ENCODE measurements around the gene UVRAG. TPM values are rescaled to one million over a fixed set of nuclear protein-coding genes. Genes with fewer than 3 reads are reported as not detected.

Gene UVRAG
- total RNA-seq, 1 donor from 2014 or later: 17.8 TPM

DNA sequence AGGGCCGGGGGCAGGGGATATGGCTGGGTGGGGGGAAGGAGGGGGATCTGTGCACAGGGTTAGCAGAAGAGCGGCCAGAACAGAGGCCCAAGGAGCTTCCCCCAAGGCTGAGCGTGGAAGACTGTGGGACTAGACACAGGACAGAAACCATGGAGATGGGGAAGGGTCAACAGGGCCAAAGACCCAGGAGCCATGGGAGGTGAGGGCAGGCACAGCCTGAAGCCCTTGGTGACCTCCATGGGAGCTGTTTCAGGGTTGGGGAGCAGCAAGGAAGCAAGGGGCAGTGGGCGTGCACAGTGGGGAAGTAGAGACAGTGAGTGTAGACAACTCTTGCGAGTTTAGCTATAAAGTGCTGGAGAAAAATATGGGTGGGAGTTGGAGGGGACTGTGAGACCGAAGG is 334.7 kb downstream of the UVRAG start:
- Mint-ChIP-seq H3K27ac (ENCODE audit: unreplicated experiment) (no peak overlapping the region), H3K4me3 (ENCODE audit: unreplicated experiment) (no peak overlapping the region), H3K9me3 (ENCODE audit: unreplicated experiment) (no peaks in the 10 kb centered on the region), H3K36me3 (ENCODE audit: unreplicated experiment) (no peaks in the 10 kb centered on the region), H3K27me3 (ENCODE audit: unreplicated experiment) (peaks cover 10% of the 10 kb centered on the region), H3K4me1 (ENCODE audit: low read depth, unreplicated experiment) (peaks cover 3% of the 10 kb centered on the region)
- DNase-seq: no peak
- TF ChIP-seq, protein P1, sequence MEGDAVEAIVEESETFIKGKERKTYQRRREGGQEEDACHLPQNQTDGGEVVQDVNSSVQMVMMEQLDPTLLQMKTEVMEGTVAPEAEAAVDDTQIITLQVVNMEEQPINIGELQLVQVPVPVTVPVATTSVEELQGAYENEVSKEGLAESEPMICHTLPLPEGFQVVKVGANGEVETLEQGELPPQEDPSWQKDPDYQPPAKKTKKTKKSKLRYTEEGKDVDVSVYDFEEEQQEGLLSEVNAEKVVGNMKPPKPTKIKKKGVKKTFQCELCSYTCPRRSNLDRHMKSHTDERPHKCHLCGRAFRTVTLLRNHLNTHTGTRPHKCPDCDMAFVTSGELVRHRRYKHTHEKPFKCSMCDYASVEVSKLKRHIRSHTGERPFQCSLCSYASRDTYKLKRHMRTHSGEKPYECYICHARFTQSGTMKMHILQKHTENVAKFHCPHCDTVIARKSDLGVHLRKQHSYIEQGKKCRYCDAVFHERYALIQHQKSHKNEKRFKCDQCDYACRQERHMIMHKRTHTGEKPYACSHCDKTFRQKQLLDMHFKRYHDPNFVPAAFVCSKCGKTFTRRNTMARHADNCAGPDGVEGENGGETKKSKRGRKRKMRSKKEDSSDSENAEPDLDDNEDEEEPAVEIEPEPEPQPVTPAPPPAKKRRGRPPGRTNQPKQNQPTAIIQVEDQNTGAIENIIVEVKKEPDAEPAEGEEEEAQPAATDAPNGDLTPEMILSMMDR (IDR thresholded peaks at IDR 0.05; ENCODE audit: partially characterized antibody, unreplicated experiment): no peak

DNA sequence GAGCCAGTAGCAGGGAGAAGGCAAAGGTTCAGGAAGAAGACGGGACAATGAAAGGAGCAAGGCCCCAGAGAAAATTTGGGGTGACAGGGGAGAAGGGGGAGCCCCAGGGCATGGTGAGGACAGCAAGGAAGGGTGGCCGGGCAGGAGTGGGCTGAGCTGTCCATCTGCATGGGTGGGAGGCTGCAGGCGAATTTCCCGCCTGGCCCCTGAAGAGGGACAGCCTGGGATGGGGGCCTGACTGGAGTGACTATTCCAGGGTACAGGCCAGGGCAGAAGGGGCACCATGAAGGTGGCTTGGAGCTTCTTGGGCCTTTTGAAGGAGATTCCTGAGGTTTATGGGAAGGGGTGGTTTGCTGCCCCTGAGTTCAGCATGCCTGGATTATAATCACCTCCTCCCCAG is 335.1 kb downstream of the UVRAG start:
- H3K4me3 Mint-ChIP-seq (ENCODE audit: unreplicated experiment): no peak overlapping the region
- peaks cover 10% of the 10 kb centered on the region for H3K27me3 Mint-ChIP-seq (ENCODE audit: unreplicated experiment)
- no peaks in the 10 kb centered on the region for H3K9me3 Mint-ChIP-seq (ENCODE audit: unreplicated experiment)
- TF ChIP-seq, protein P1 (IDR thresholded peaks at IDR 0.05; ENCODE audit: partially characterized antibody, unreplicated experiment): no peak
- H3K4me1 Mint-ChIP-seq (ENCODE audit: low read depth, unreplicated experiment): peaks cover 3% of the 10 kb centered on the region
- H3K27ac Mint-ChIP-seq (ENCODE audit: unreplicated experiment): no peak overlapping the region
- no peaks in the 10 kb centered on the region for H3K36me3 Mint-ChIP-seq (ENCODE audit: unreplicated experiment)
- no peak for DNase-seq

DNA sequence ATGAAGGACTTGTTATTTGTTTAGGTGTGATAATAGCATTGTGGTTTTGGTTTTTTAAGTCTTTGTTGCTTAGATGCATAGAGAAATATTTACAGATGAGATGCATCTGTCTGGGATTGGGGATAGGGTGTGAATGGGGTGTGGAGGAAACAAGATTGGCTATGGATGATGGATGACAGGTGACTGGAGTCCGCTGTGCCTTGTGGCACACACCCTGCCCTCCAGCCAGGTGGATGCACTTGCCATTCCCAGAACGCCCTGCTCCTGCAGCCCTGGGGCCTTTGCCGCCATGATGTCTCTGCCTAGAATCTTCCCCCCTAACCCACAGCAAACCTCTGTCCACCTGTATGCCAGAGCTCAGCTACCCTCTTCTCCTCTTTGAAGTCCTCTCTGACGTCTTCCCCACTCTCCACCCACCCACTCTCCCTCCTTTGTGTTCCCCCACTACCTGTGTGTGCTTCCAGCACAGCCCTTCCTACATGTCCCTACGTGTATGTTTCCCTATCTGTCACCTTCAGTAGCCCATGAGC is 336.6 kb downstream of the UVRAG start:
- Mint-ChIP-seq H3K4me1 (ENCODE audit: low read depth, unreplicated experiment) (peaks cover 10% of the 10 kb centered on the region), H3K27me3 (ENCODE audit: unreplicated experiment) (peaks cover 10% of the 10 kb centered on the region), H3K36me3 (ENCODE audit: unreplicated experiment) (no peaks in the 10 kb centered on the region), H3K27ac (ENCODE audit: unreplicated experiment) (no peak overlapping the region), H3K4me3 (ENCODE audit: unreplicated experiment) (peak overlapping the region; percentile 62), H3K9me3 (ENCODE audit: unreplicated experiment) (peaks cover 3% of the 10 kb centered on the region)
- DNase-seq: no peak
- TF ChIP-seq, protein P1 (IDR thresholded peaks at IDR 0.05; ENCODE audit: partially characterized antibody, unreplicated experiment): no peak

DNA sequence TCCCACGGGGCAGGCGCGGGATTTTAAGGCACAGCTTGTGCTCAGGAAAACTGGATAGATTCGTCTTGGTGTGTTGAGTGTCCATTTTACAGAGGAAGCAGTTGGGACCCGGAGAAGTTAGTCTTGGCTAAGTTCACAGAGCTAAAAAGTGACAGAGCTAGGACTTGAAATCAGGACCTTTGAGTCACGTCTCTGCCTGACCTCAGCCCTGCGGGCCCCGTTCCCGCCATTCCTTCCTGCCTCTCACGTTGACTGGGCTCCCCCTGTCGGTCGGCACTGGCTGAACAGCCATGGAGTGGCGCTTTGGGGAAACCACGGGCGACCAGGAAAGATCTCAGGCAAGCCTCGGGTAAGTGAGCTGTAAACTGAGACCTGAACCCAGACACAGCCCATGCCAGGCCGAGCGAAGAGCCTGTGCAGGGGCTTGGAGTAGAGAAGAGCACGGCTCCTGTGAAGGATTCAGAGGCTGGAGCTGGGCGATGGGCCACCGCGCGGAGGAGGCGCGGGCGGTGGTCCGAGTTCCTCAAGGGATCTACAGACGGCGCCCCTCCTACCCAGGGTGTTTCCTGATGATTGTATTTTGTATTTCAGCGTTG is 337.2 kb downstream of the UVRAG start:
- peaks cover 3% of the 10 kb centered on the region for H3K9me3 Mint-ChIP-seq (ENCODE audit: unreplicated experiment)
- no peak overlapping the region for H3K27ac Mint-ChIP-seq (ENCODE audit: unreplicated experiment)
- peaks cover 14% of the 10 kb centered on the region for H3K4me1 Mint-ChIP-seq (ENCODE audit: low read depth, unreplicated experiment)
- H3K27me3 Mint-ChIP-seq (ENCODE audit: unreplicated experiment): peaks cover 12% of the 10 kb centered on the region
- H3K4me3 Mint-ChIP-seq (ENCODE audit: unreplicated experiment): peak overlapping the region; percentile 74
- H3K36me3 Mint-ChIP-seq (ENCODE audit: unreplicated experiment): no peaks in the 10 kb centered on the region
- TF ChIP-seq, protein P1 (IDR thresholded peaks at IDR 0.05; ENCODE audit: partially characterized antibody, unreplicated experiment): peak; percentile 92
- peak; percentile 91 for DNase-seq

DNA sequence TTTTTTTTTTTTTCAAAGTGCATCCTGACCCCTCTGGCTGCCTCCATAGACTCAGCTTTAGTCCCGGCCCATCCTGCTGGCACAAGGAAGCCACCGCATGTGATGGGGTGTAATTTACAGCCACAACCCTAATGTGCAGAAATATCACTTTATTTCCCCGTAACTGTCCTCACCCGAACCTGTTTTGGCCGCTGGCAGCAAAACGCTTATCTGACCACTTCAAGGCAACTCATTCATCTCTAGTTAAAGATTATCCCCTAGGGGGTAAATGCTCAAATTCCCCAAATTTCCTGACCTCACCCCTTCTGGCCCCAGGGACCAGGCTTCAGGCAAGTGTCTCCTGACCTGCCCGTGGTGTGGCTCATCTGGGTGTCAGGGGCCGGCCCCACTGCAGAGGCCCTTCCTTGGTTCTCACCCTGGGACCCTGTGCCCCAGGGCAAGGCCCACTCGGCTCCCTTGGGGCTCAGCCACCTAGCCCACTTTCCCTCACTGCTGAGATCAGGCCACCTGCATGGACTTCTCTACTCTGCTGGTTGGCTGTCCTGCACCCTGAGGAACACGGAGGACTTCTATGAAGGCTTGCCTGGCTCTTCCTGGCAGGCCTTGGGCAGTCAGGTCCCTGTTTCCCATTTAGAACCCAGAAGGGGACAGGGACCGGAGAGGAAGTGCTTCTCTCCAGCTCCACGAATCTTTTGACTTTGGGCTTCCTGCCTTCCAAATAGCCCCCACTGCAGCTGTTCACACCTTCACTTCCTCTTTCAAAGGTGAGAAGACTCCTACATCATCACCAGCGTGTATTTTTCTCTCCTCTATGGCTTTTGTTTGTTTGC is 337.9 kb downstream of the UVRAG start:
- Mint-ChIP-seq H3K36me3 (ENCODE audit: unreplicated experiment) (no peaks in the 10 kb centered on the region), H3K4me1 (ENCODE audit: low read depth, unreplicated experiment) (peaks cover 16% of the 10 kb centered on the region), H3K27me3 (ENCODE audit: unreplicated experiment) (peaks cover 15% of the 10 kb centered on the region), H3K9me3 (ENCODE audit: unreplicated experiment) (peaks cover 3% of the 10 kb centered on the region), H3K4me3 (ENCODE audit: unreplicated experiment) (peak overlapping the region; percentile 74), H3K27ac (ENCODE audit: unreplicated experiment) (no peak overlapping the region)
- TF ChIP-seq, protein P1 (IDR thresholded peaks at IDR 0.05; ENCODE audit: partially characterized antibody, unreplicated experiment): no peak
- no peak for DNase-seq

Data from glutamatergic neuron (in vitro differentiated cells).